Bronchial epithelial cell (primary cell): ENCODE data around the gene PRR20D. TPM values are rescaled to one million over a fixed set of nuclear protein-coding genes. Genes with fewer than 3 reads are reported as not detected.

ENCODE experiments used
- DNase-seq: peaks from one replicate; pipeline ENCODE4 v3.0.0-alpha.2; 2010; ENCODE audit warnings: low read depth
- FAIRE-seq: peaks from 2 replicates; lab custom pipeline; 2011; peaks lifted over from hg19 to GRCh38; lab: Jason Lieb, UNC
- H3K27me3 ChIP-seq: 2 replicates; pipeline ENCODE4 v1.5.1; 2011; ENCODE audit warnings: low read length; ENCODE audit not compliant: control insufficient read depth, insufficient read depth
- H3K36me3 ChIP-seq: 2 replicates; pipeline ENCODE4 v1.5.1; 2011; ENCODE audit warnings: low read length; ENCODE audit not compliant: control insufficient read depth, insufficient read depth
- H3K4me3 ChIP-seq: 2 replicates; pipeline ENCODE4 v1.5.1; 2011; ENCODE audit warnings: mild to moderate bottlenecking, low read depth, low read length, control low read depth
- CTCF ChIP-seq: IDR thresholded peaks from 2 replicates; pipeline ENCODE4 v1.5.1; 2011; ENCODE audit warnings: mild to moderate bottlenecking, moderate library complexity, low read length, control low read depth, inconsistent platforms; ENCODE audit not compliant: insufficient read depth, severe bottlenecking
- total RNA-seq: library from RNA; depleted of rRNA; stranded (reverse); fragments of >200 nt; gene quantifications from 2 replicates; pipeline ENCODE4 v1.2.1, GENCODE V29; 2014

PRR20D gene
- total RNA-seq, 1 donor from 2014 or later: not detected

GRCh38 chr13:57212989-57213388 lies 52.6 kb downstream of the PRR20D start:
- no peak for TF ChIP-seq CTCF
- Histone ChIP-seq H3K36me3 (no peaks in the 10 kb centered on the region), H3K4me3 (no peak overlapping the region), H3K27me3 (no peaks in the 10 kb centered on the region)
- FAIRE-seq (no peak), DNase-seq (no peak)

Other genes starting within 250 kb of the PRR20D start
- not detected in 2 replicates for gene PRR20A, start 19.7 kb upstream of the PRR20D start, total RNA-seq
- gene PRR20B, start 13.1 kb upstream of the PRR20D start, total RNA-seq: not detected in 2 replicates
- not detected in 2 replicates for gene PRR20C, start 6.6 kb upstream of the PRR20D start, total RNA-seq
- gene PRR20E, start 6.6 kb downstream of the PRR20D start, total RNA-seq: not detected in 2 replicates